HCT116 (cell line): ENCODE measurements around the gene ITPKA.

Source experiments
- CEBPB ChIP-seq: IDR thresholded peaks from 2 replicates; pipeline ENCODE4 v1.6.1; 2012; ENCODE audit warnings: low read depth
- CTCF ChIP-seq, 3 experiments: fragments of 200-600 bp in 1 of 3; sonication (generic) in 1 of 3; IDR thresholded peaks in 2 of 3; conservative IDR thresholded peaks in 1 of 3; 2 replicates each; pipeline ENCODE4 v1.5.1; 2012 to 2017; ENCODE audit warnings: low read depth in 2 of 3, low read length in 2 of 3, antibody characterized with exemption in 1 of 3, borderline replicate concordance in 1 of 3, control low read depth in 1 of 3, mild to moderate bottlenecking in 1 of 3, mixed read lengths in 1 of 3, mixed run types in 1 of 3, moderate library complexity in 1 of 3; ENCODE audit not compliant: insufficient read depth in 1 of 3
- EGR1 ChIP-seq: IDR thresholded peaks from 2 replicates; pipeline ENCODE4 v1.6.1; 2012; ENCODE audit warnings: low read depth
- EZH2 ChIP-seq: fragments of 200-600 bp; sonication (generic); IDR thresholded peaks from 2 replicates; pipeline ENCODE4 v1.6.1; 2017; ENCODE audit warnings: antibody characterized with exemption, mixed run types
- MAX ChIP-seq: IDR thresholded peaks from 2 replicates; pipeline ENCODE4 v1.6.1; 2012
- POLR2A ChIP-seq: IDR thresholded peaks from 2 replicates; pipeline ENCODE4 v1.7.0; 2011; ENCODE audit warnings: borderline replicate concordance; ENCODE audit not compliant: insufficient read depth, insufficient read length; ENCODE audit errors: extremely low read depth
- RAD21 ChIP-seq: IDR thresholded peaks from 2 replicates; pipeline ENCODE4 v1.6.1; 2012; ENCODE audit warnings: low read depth, mild to moderate bottlenecking
- REST ChIP-seq: IDR thresholded peaks from 2 replicates; pipeline ENCODE4 v1.6.1; 2012; ENCODE audit warnings: low read depth
- SIN3A ChIP-seq: IDR thresholded peaks from 2 replicates; pipeline ENCODE4 v1.6.1; 2012; ENCODE audit warnings: low read depth
- YY1 ChIP-seq: IDR thresholded peaks from 2 replicates; pipeline ENCODE4 v1.6.1; 2011; ENCODE audit warnings: low read length, low read depth, moderate library complexity, mild to moderate bottlenecking; ENCODE audit not compliant: insufficient replicate concordance; ENCODE audit errors: extremely low read depth
- ZFX ChIP-seq: fragments of 450-650 bp; IDR thresholded peaks from 2 replicates; pipeline ENCODE4 v1.6.1; 2017
- ZNF274 ChIP-seq: fragments of 200-500 bp; sonication (Bioruptor generic); IDR thresholded peaks from 2 replicates; pipeline ENCODE4 v1.6.1; 2014; ENCODE audit warnings: mild to moderate bottlenecking, low read depth, low read length, inconsistent platforms

- TF ChIP-seq RAD21 (no peak), CTCF (IDR thresholded peaks at IDR 0.05 in 2 of 3, conservative IDR thresholded peaks at IDR 0.05 in 1 of 3; ENCODE audit: borderline replicate concordance in 1 of 3, insufficient read depth in 1 of 3, low read depth in 2 of 3, low read length in 2 of 3) (no peak), YY1 (no peak), POLR2A (no peak), SIN3A (no peak), EZH2 (no peak), ZNF274 (no peak), REST (no peak), ZFX (peak; percentile 88), CEBPB (no peak), EGR1 (peak; percentile 93), MAX (no peak; the same call in none of the 2 replicates)
These were observed at the start of gene ITPKA for GRCh38 chr15:41493205-41493901.
